ENCODE measurements around the gene GJA10.

DNA sequence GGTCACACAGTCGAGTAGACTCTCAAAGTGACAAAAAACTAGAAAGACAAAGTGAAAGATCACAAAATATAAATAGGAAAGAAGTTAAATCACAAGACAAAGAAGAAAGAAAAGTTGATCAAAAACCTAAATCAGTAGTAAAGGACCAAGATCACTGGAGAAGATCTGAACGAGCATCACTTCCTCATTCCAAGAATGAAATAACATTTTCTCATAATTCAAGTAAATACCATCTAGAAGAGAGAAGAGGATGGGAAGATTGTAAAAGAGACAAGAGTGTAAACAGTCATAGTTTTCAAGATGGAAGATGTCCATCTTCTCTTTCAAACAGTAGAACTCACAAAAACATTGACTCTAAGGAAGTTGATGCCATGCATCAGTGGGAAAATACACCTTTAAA, 31.6 kb upstream of the GJA10 start:
- no peak for TF ChIP-seq POLR2A (IDR thresholded peaks at IDR 0.05)
- no peak for TF ChIP-seq CTCF (IDR thresholded peaks at IDR 0.05)
- no peak for TF ChIP-seq EP300 (IDR thresholded peaks at IDR 0.05)
